H9 (cell line): ENCODE results near the gene HBA1. TPM values are rescaled to one million over a fixed set of nuclear protein-coding genes. Genes with fewer than 3 reads are reported as not detected.

ENCODE experiments used
- DNase-seq: peaks from one replicate; pipeline ENCODE4 v3.0.0-alpha.2; 2017
- H2AFZ ChIP-seq: one replicate; pipeline ENCODE4 v1.6.1; 2013; ENCODE audit warnings: mild to moderate bottlenecking, low read length, control low read depth, moderate library complexity
- H2AK5ac ChIP-seq: 2 replicates; pipeline ENCODE4 v1.6.1; 2013; ENCODE audit warnings: low read length, control low read depth, mixed read lengths; ENCODE audit not compliant: insufficient read length
- H2BK120ac ChIP-seq: one replicate; pipeline ENCODE4 v1.6.1; 2013; ENCODE audit warnings: low read depth, mild to moderate bottlenecking, low read length, control low read depth, inconsistent platforms; ENCODE audit not compliant: poor library complexity, severe bottlenecking
- H2BK12ac ChIP-seq: 2 replicates; pipeline ENCODE4 v1.6.1; 2013; ENCODE audit warnings: low read length, control low read depth, mixed read lengths, low read depth; ENCODE audit not compliant: insufficient read length
- H2BK15ac ChIP-seq: 2 replicates; pipeline ENCODE4 v1.6.1; 2013; ENCODE audit warnings: low read depth, low read length, control low read depth
- H2BK20ac ChIP-seq: one replicate; pipeline ENCODE4 v1.6.1; 2013; ENCODE audit warnings: low read depth, mild to moderate bottlenecking, low read length, control low read depth, inconsistent platforms; ENCODE audit not compliant: poor library complexity, severe bottlenecking
- H2BK5ac ChIP-seq: 2 replicates; pipeline ENCODE4 v1.6.1; 2013; ENCODE audit warnings: low read length, control low read depth, mixed read lengths; ENCODE audit not compliant: insufficient read length
- H3K14ac ChIP-seq: 2 replicates; pipeline ENCODE4 v1.6.1; 2013; ENCODE audit warnings: low read length, control low read depth; ENCODE audit not compliant: insufficient read depth
- H3K18ac ChIP-seq: 2 replicates; pipeline ENCODE4 v1.6.1; 2013; ENCODE audit warnings: low read depth, mild to moderate bottlenecking, mixed read lengths, low read length, control low read depth; ENCODE audit not compliant: insufficient read length
- H3K23ac ChIP-seq: 2 replicates; pipeline ENCODE4 v1.6.1; 2013; ENCODE audit warnings: low read length, control low read depth, mixed read lengths, low read depth; ENCODE audit not compliant: insufficient read length
- H3K23me2 ChIP-seq: 2 replicates; pipeline ENCODE4 v1.6.1; 2013; ENCODE audit warnings: low read depth, mild to moderate bottlenecking, mixed read lengths, low read length, control low read depth; ENCODE audit not compliant: insufficient read length, poor library complexity, severe bottlenecking
- H3K27ac ChIP-seq: 2 replicates; pipeline ENCODE4 v1.5.1; 2013; ENCODE audit warnings: low read length, control low read depth, mixed read lengths, low read depth; ENCODE audit not compliant: insufficient read length
- H3K27me3 ChIP-seq: 2 replicates; pipeline ENCODE4 v1.6.1; 2013; ENCODE audit warnings: low read length, control low read depth, inconsistent platforms; ENCODE audit not compliant: insufficient read depth
- H3K4ac ChIP-seq: 2 replicates; pipeline ENCODE4 v1.6.1; 2013; ENCODE audit warnings: low read depth, mild to moderate bottlenecking, control low read depth, inconsistent platforms, low read length, moderate library complexity
- H3K4me1 ChIP-seq: 2 replicates; pipeline ENCODE4 v1.6.1; 2013; ENCODE audit warnings: low read length, control low read depth, inconsistent platforms; ENCODE audit not compliant: insufficient read depth
- H3K4me2 ChIP-seq: 2 replicates; pipeline ENCODE4 v1.6.1; 2013; ENCODE audit warnings: low read length, control low read depth, mixed read lengths; ENCODE audit not compliant: insufficient read length, insufficient read depth
- H3K56ac ChIP-seq: 2 replicates; pipeline ENCODE4 v1.6.1; 2013; ENCODE audit warnings: low read depth, mild to moderate bottlenecking, mixed read lengths, low read length, control low read depth; ENCODE audit not compliant: insufficient read length
- H3K79me1 ChIP-seq: 2 replicates; pipeline ENCODE4 v1.6.1; 2013; ENCODE audit warnings: low read depth, mild to moderate bottlenecking, moderate library complexity, low read length, control low read depth, inconsistent platforms; ENCODE audit not compliant: insufficient read depth, poor library complexity, severe bottlenecking
- H3K79me2 ChIP-seq: 2 replicates; pipeline ENCODE4 v1.6.1; 2013; ENCODE audit warnings: low read length, control low read depth, inconsistent platforms; ENCODE audit not compliant: insufficient read depth
- H3K9ac ChIP-seq: 2 replicates; pipeline ENCODE4 v1.6.1; 2013; ENCODE audit warnings: low read length, control low read depth, mixed read lengths; ENCODE audit not compliant: insufficient read length; ENCODE audit errors: extremely low read depth
- H3K9me3 ChIP-seq: one replicate; pipeline ENCODE4 v1.6.1; 2013; ENCODE audit warnings: low read depth, low read length, inconsistent platforms; ENCODE audit not compliant: control insufficient read depth
- H3T11ph ChIP-seq: one replicate; pipeline ENCODE4 v1.6.1; 2013; ENCODE audit warnings: mild to moderate bottlenecking, low read length, control low read depth, inconsistent platforms
- H4K20me1 ChIP-seq: one replicate; pipeline ENCODE4 v1.6.1; 2013; ENCODE audit not compliant: control insufficient read depth, insufficient read length, insufficient read depth
- H4K5ac ChIP-seq: 2 replicates; pipeline ENCODE4 v1.6.1; 2013; ENCODE audit warnings: low read depth, mild to moderate bottlenecking, mixed read lengths, low read length, control low read depth; ENCODE audit not compliant: insufficient read length
- H4K8ac ChIP-seq: replicated peaks from 2 replicates; pipeline ENCODE4 v1.6.1; 2013; ENCODE audit warnings: low read length, control low read depth, mixed read lengths, low read depth; ENCODE audit not compliant: insufficient read length
- H4K91ac ChIP-seq: 2 replicates; pipeline ENCODE4 v1.6.1; 2013; ENCODE audit warnings: low read depth, mild to moderate bottlenecking, moderate library complexity, mixed read lengths, low read length, control low read depth; ENCODE audit not compliant: insufficient read length
- H3K27ac Mint-ChIP-seq, 3 experiments: 2 replicates in 2 of 3; 3 replicates in 1 of 3; pipeline ENCODE4 v1.8.0; 2020 to 2021; ENCODE audit warnings: mixed read lengths in 3 of 3, mild to moderate bottlenecking in 1 of 3, moderate library complexity in 1 of 3
- H3K27me3 Mint-ChIP-seq: 2 replicates; pipeline ENCODE4 v1.8.0; 2021; ENCODE audit warnings: low read depth, mild to moderate bottlenecking, moderate library complexity, mixed read lengths
- H3K36me3 Mint-ChIP-seq, 3 experiments: 2 replicates in 2 of 3; 3 replicates in 1 of 3; pipeline ENCODE4 v1.8.0; 2020 to 2021; ENCODE audit warnings: low read depth in 3 of 3, mixed read lengths in 3 of 3; ENCODE audit not compliant: insufficient read depth in 1 of 3
- H3K4me1 Mint-ChIP-seq, 2 experiments: 2 replicates each; pipeline ENCODE4 v1.8.0; 2020; ENCODE audit warnings: mixed read lengths in 2 of 2
- H3K4me3 Mint-ChIP-seq, 2 experiments: 2 replicates in 1 of 2; 3 replicates in 1 of 2; pipeline ENCODE4 v1.8.0; 2020 to 2021; ENCODE audit warnings: mild to moderate bottlenecking in 2 of 2, mixed read lengths in 2 of 2, moderate library complexity in 1 of 2
- H3K9me3 Mint-ChIP-seq, 2 experiments: 2 replicates in 1 of 2; 3 replicates in 1 of 2; pipeline ENCODE4 v1.8.0; 2020; ENCODE audit warnings: mild to moderate bottlenecking in 2 of 2, mixed read lengths in 2 of 2, moderate library complexity in 1 of 2
- WGBS: extraction: QIAGEN DNeasy Blood & Tissue Kit; methylation state at CpG from one replicate; pipeline ENCODE4 v1.1.7; 2013; ENCODE audit warnings: missing lambda C conversion rate, low lambda C conversion rate, mixed read lengths; ENCODE audit not compliant: insufficient read length; ENCODE audit errors: extremely low coverage; 5-methylcytosine and 5-hydroxymethylcytosine counted together
- total RNA-seq: library from RNA; stranded (reverse); gene quantifications from 2 replicates; pipeline ENCODE4 v1.2.1, GENCODE V29; 2021
- TF ChIP-seq, protein P1 (sequence below): fragments of 200-600 bp; sonication (generic); conservative IDR thresholded peaks from 3 replicates; pipeline ENCODE4 v1.8.0; 2021; ENCODE audit warnings: antibody characterized with exemption, mild to moderate bottlenecking

HBA1 gene
- total RNA-seq, 1 experiment from 2014 or later, result 7.2 TPM

DNA sequence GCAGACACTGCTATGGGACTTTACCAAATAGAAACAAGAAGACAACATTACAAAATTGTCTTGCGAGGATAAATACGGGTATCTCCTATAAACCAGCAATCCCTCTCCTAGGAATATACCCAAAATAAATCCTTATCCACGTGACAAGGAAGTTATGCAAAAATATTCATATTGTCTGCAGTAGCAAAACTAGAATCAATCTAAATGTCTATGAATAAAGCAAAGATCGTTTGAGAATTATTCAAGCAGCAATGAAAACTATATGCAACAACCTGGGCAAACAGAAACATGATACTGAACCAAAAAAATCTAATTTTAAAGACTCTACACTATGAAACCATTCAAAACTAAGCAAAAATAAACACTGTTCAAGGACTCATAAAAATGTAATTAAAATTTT is 43.5 kb downstream of the HBA1 start:
- Histone ChIP-seq H3K4me1 (no peaks in the 10 kb centered on the region), H2AK5ac (no peak overlapping the region), H4K91ac (no peak overlapping the region), H2AFZ (no peak overlapping the region), H3K9me3 (no peaks in the 10 kb centered on the region), H2BK20ac (no peak overlapping the region), H3K79me2 (peaks cover 7% of the 10 kb centered on the region; the same call in 1 of the 2 replicates), H3K27me3 (no peaks in the 10 kb centered on the region), H2BK5ac (no peak overlapping the region), H2BK12ac (no peak overlapping the region), H3K23ac (no peak overlapping the region), H4K8ac (no peak overlapping the region), H3K79me1 (peaks cover 4% of the 10 kb centered on the region), H3K27ac (no peak overlapping the region), H3T11ph (no peak overlapping the region), H2BK15ac (no peak overlapping the region), H3K9ac (no peak overlapping the region), H3K18ac (no peak overlapping the region), H3K4ac (no peak overlapping the region), H3K14ac (no peak overlapping the region), H3K23me2 (no peaks in the 10 kb centered on the region), H4K5ac (no peak overlapping the region), H2BK120ac (no peak overlapping the region), H3K4me2 (no peak overlapping the region), H3K56ac (no peak overlapping the region), H4K20me1 (peaks cover 3% of the 10 kb centered on the region)
- WGBS, result no CpG with 5 or more reads among the region's 4 CpGs
- H3K27ac Mint-ChIP-seq, result no peak overlapping the region
- TF ChIP-seq, protein P1, sequence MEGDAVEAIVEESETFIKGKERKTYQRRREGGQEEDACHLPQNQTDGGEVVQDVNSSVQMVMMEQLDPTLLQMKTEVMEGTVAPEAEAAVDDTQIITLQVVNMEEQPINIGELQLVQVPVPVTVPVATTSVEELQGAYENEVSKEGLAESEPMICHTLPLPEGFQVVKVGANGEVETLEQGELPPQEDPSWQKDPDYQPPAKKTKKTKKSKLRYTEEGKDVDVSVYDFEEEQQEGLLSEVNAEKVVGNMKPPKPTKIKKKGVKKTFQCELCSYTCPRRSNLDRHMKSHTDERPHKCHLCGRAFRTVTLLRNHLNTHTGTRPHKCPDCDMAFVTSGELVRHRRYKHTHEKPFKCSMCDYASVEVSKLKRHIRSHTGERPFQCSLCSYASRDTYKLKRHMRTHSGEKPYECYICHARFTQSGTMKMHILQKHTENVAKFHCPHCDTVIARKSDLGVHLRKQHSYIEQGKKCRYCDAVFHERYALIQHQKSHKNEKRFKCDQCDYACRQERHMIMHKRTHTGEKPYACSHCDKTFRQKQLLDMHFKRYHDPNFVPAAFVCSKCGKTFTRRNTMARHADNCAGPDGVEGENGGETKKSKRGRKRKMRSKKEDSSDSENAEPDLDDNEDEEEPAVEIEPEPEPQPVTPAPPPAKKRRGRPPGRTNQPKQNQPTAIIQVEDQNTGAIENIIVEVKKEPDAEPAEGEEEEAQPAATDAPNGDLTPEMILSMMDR, result no peak
- no peaks in the 10 kb centered on the region for H3K4me1 Mint-ChIP-seq
- H3K4me3 Mint-ChIP-seq, result no peak overlapping the region
- peaks cover 29 to 89% (median 80%) of the 10 kb centered on the region in 3 experiments; a peak in 6 of 7 replicates for H3K36me3 Mint-ChIP-seq
- no peaks in the 10 kb centered on the region for H3K27me3 Mint-ChIP-seq
- DNase-seq, result no peak
- H3K9me3 Mint-ChIP-seq, result no peaks in the 10 kb centered on the region

Other genes starting within 250 kb of the HBA1 start
- gene POLR3K, start 123.1 kb upstream of the HBA1 start, total RNA-seq, result 53.6 and 56.6 TPM in 2 replicates
- gene SNRNP25, start 122.9 kb upstream of the HBA1 start, total RNA-seq, result 75.3 and 78.5 TPM in 2 replicates
- 34.6 and 35.7 TPM in 2 replicates for gene RHBDF1, start 104.0 kb upstream of the HBA1 start, total RNA-seq
- 39.1 and 41.7 TPM in 2 replicates for gene MPG, start 98.5 kb upstream of the HBA1 start, total RNA-seq
- 36.9 and 37.1 TPM in 2 replicates for gene NPRL3, start 38.0 kb upstream of the HBA1 start, total RNA-seq
- not detected in 2 replicates for gene HBZ, start 24.0 kb upstream of the HBA1 start, total RNA-seq
- gene HBM, start 10.7 kb upstream of the HBA1 start, total RNA-seq, result not detected in 2 replicates
- gene HBA2, start 3.8 kb upstream of the HBA1 start, total RNA-seq, result 4.3 TPM in 1 of 2 replicates, not detected in the other
- gene HBQ1, start 3.8 kb downstream of the HBA1 start, total RNA-seq, result 3.5 and 4.4 TPM in 2 replicates
- gene LUC7L, start 52.8 kb downstream of the HBA1 start, total RNA-seq, result 128 and 137 TPM in 2 replicates
- gene FAM234A, start 58.1 kb downstream of the HBA1 start, total RNA-seq, result 94.9 and 98.8 TPM in 2 replicates
- gene RGS11, start 99.3 kb downstream of the HBA1 start, total RNA-seq, result 2.9 and 3.4 TPM in 2 replicates
- gene ARHGDIG, start 103.9 kb downstream of the HBA1 start, total RNA-seq, result 4.2 and 5.9 TPM in 2 replicates
- gene PDIA2, start 106.5 kb downstream of the HBA1 start, total RNA-seq, result 1.1 and 1.4 TPM in 2 replicates
- gene AXIN1, start 176.0 kb downstream of the HBA1 start, total RNA-seq, result 50.9 and 52.5 TPM in 2 replicates
- 154 TPM in 2 replicates for gene MRPL28, start 193.9 kb downstream of the HBA1 start, total RNA-seq
- gene PGAP6, start 205.3 kb downstream of the HBA1 start, total RNA-seq, result 111 and 114 TPM in 2 replicates
- 319 and 320 TPM in 2 replicates for gene NME4, start 220.5 kb downstream of the HBA1 start, total RNA-seq
- gene DECR2, start 225.2 kb downstream of the HBA1 start, total RNA-seq, result 38.8 and 39.3 TPM in 2 replicates
- gene RAB11FIP3, start 249.0 kb downstream of the HBA1 start, total RNA-seq, result 37.1 TPM in 2 replicates